ENCODE data around the gene PTRHD1.

PTRHD1 gene

DNA sequence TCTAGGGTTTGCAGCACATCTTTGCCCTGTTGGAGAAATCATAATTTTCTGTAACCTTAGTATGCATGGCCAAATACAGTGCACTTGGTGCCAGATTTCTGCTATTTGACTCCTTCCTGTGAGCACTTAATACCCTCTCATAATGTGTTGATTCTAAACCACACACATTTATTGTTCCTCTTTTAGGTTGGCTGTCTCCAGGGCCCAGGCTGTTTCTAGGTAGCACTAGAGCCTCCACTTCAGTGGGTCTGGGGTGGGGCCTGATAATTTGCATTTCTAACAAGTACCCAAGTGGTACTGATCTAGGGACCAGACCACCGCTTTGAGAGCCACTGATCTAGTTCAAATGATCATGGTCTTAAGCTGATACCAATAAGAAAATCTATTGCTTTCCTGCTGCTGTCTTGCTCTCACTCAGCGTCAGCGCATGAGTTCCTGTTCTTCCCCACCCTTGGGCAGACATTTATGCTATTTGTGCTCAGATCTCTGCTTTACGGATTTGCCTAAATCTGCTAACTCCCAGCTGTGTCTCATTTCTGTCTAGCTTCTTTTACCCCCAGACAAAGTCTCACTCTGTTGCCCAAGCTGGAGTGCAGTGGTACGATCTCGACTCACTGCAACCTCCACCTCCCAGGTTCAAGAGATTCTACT, 7.4 kb downstream of the PTRHD1 start:
- peaks cover 0 to 3% (median 0%) of the 10 kb centered on the region in 5 donors for H3K27me3 ChIP-seq (ENCODE audit: control insufficient read depth in 5 of 5, insufficient read depth in 4 of 5, low read length in 5 of 5)
- peaks cover 0 to 7% (median 5%) of the 10 kb centered on the region in 5 donors for H3K36me3 ChIP-seq (ENCODE audit: control insufficient read depth in 5 of 5, insufficient read depth in 5 of 5, low read length in 5 of 5)
- H3K9ac ChIP-seq (ENCODE audit: low read length in 5 of 5) = no peak overlapping the region
- no peaks in the 10 kb centered on the region for H3K9me3 ChIP-seq (ENCODE audit: control insufficient read depth in 5 of 5, low read length in 5 of 5)
- no peak overlapping the region for H3K27ac ChIP-seq (ENCODE audit: low read depth, low read length)
- H3K4me1 ChIP-seq (ENCODE audit: control insufficient read depth in 5 of 5, insufficient read depth in 5 of 5, low read length in 5 of 5) = peaks cover 0 to 5% (median 0%) of the 10 kb centered on the region in 5 donors
- H3K4me3 ChIP-seq (ENCODE audit: low read depth in 1 of 5, low read length in 5 of 5) = no peak overlapping the region

- no peaks in the 10 kb centered on the region for H3K36me3 ChIP-seq (ENCODE audit: control insufficient read depth in 5 of 5, insufficient read depth in 5 of 5, low read length in 5 of 5)
- no peak overlapping the region for H3K27ac ChIP-seq (ENCODE audit: low read depth, low read length)
- no peak overlapping the region for H3K4me3 ChIP-seq (ENCODE audit: low read depth in 1 of 5, low read length in 5 of 5)
- no peaks in the 10 kb centered on the region for H3K9me3 ChIP-seq (ENCODE audit: control insufficient read depth in 5 of 5, low read length in 5 of 5)
- peaks cover 0 to 5% (median 3%) of the 10 kb centered on the region in 5 donors for H3K4me1 ChIP-seq (ENCODE audit: control insufficient read depth in 5 of 5, insufficient read depth in 5 of 5, low read length in 5 of 5)
- H3K9ac ChIP-seq (ENCODE audit: low read length in 5 of 5) = no peak overlapping the region
- peaks cover 0 to 3% (median 0%) of the 10 kb centered on the region in 5 donors for H3K27me3 ChIP-seq (ENCODE audit: control insufficient read depth in 5 of 5, insufficient read depth in 4 of 5, low read length in 5 of 5)
Measured at GRCh38 chr2:24783641-24784040, 9.6 kb downstream of the PTRHD1 start.

DNA sequence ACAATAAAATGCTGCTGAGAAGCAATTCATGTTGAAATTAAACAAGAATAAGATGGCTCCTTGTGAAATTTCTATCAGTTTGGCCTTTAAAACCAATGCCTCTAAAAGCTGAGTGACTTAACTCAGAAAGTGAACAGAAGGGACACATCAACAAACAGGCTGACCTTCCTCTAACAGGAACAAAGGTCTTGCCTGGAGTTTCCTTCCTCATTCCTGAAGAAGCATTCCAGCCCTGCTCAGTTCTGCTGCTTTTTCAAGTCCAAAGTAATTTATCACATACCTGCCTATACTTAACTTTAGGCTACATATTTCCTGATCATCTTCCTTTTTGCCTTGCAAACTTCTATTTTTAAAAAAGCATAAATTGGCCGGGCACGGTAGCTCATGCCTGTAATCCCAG, 14.1 kb downstream of the PTRHD1 start:
- H3K4me1 ChIP-seq (ENCODE audit: control insufficient read depth in 5 of 5, insufficient read depth in 5 of 5, low read length in 5 of 5) = peaks cover 0 to 5% (median 0%) of the 10 kb centered on the region in 5 donors
- H3K27ac ChIP-seq (ENCODE audit: low read depth, low read length) = no peak overlapping the region
- H3K4me3 ChIP-seq (ENCODE audit: low read depth in 1 of 5, low read length in 5 of 5) = no peak overlapping the region
- peaks cover 0 to 3% (median 0%) of the 10 kb centered on the region in 5 donors for H3K27me3 ChIP-seq (ENCODE audit: control insufficient read depth in 5 of 5, insufficient read depth in 4 of 5, low read length in 5 of 5)
- H3K9me3 ChIP-seq (ENCODE audit: control insufficient read depth in 5 of 5, low read length in 5 of 5) = no peaks in the 10 kb centered on the region
- H3K36me3 ChIP-seq (ENCODE audit: control insufficient read depth in 5 of 5, insufficient read depth in 5 of 5, low read length in 5 of 5) = no peaks in the 10 kb centered on the region
- no peak overlapping the region for H3K9ac ChIP-seq (ENCODE audit: low read length in 5 of 5)

GRCh38 chr2:24774373-24774772, 18.8 kb downstream of the PTRHD1 start:
- H3K9ac ChIP-seq (ENCODE audit: low read length in 5 of 5) = no peak overlapping the region
- H3K4me3 ChIP-seq (ENCODE audit: low read depth in 1 of 5, low read length in 5 of 5) = no peak overlapping the region
- H3K4me1 ChIP-seq (ENCODE audit: control insufficient read depth in 5 of 5, insufficient read depth in 5 of 5, low read length in 5 of 5) = peaks cover 0 to 5% (median 0%) of the 10 kb centered on the region in 5 donors
- no peaks in the 10 kb centered on the region for H3K9me3 ChIP-seq (ENCODE audit: control insufficient read depth in 5 of 5, low read length in 5 of 5)
- H3K36me3 ChIP-seq (ENCODE audit: control insufficient read depth in 5 of 5, insufficient read depth in 5 of 5, low read length in 5 of 5) = peaks cover 4 to 9% (median 8%) of the 10 kb centered on the region in 5 donors
- H3K27me3 ChIP-seq (ENCODE audit: control insufficient read depth in 5 of 5, insufficient read depth in 4 of 5, low read length in 5 of 5) = no peaks in the 10 kb centered on the region
- H3K27ac ChIP-seq (ENCODE audit: low read depth, low read length) = no peak overlapping the region

- Histone ChIP-seq H3K9me3 (ENCODE audit: control insufficient read depth in 5 of 5, low read length in 5 of 5) (no peaks in the 10 kb centered on the region), H3K27ac (ENCODE audit: low read depth, low read length) (no peak overlapping the region), H3K9ac (ENCODE audit: low read length in 5 of 5) (no peak overlapping the region), H3K4me1 (ENCODE audit: control insufficient read depth in 5 of 5, insufficient read depth in 5 of 5, low read length in 5 of 5) (peaks cover 0 to 4% (median 4%) of the 10 kb centered on the region in 5 donors), H3K4me3 (ENCODE audit: low read depth in 1 of 5, low read length in 5 of 5) (no peak overlapping the region), H3K27me3 (ENCODE audit: control insufficient read depth in 5 of 5, insufficient read depth in 4 of 5, low read length in 5 of 5) (no peaks in the 10 kb centered on the region), H3K36me3 (ENCODE audit: control insufficient read depth in 5 of 5, insufficient read depth in 5 of 5, low read length in 5 of 5) (peaks cover 8 to 14% (median 9%) of the 10 kb centered on the region in 5 donors)
Measured at GRCh38 chr2:24771764-24772586, 21.2 kb downstream of the PTRHD1 start.

DNA sequence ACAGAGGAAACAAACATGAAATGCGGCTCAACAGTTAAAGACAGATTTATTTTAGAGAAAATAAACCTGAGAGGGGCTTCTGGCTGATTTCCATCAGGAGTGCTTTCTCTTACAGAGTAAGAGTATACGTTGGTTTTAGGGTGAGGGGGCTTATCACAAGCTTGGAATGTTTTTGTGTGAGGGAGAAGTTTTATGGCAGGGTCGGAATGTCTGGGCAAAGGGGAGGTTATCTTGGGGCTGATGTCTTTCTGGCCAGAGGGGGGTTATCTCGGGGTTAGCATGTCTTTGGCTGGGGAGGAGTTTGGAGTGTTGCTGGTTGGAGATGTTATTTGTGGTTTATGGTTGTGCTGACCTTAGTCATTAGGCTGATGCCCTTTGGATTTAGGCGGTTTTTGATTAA, 22.1 kb downstream of the PTRHD1 start:
- Histone ChIP-seq H3K27ac (ENCODE audit: low read depth, low read length) (no peak overlapping the region), H3K4me1 (ENCODE audit: control insufficient read depth in 5 of 5, insufficient read depth in 5 of 5, low read length in 5 of 5) (peaks cover 0 to 4% (median 4%) of the 10 kb centered on the region in 5 donors), H3K9me3 (ENCODE audit: control insufficient read depth in 5 of 5, low read length in 5 of 5) (no peaks in the 10 kb centered on the region), H3K4me3 (ENCODE audit: low read depth in 1 of 5, low read length in 5 of 5) (no peak overlapping the region), H3K9ac (ENCODE audit: low read length in 5 of 5) (no peak overlapping the region), H3K27me3 (ENCODE audit: control insufficient read depth in 5 of 5, insufficient read depth in 4 of 5, low read length in 5 of 5) (no peaks in the 10 kb centered on the region), H3K36me3 (ENCODE audit: control insufficient read depth in 5 of 5, insufficient read depth in 5 of 5, low read length in 5 of 5) (peaks cover 8 to 16% (median 10%) of the 10 kb centered on the region in 5 donors)

- Histone ChIP-seq H3K9ac (ENCODE audit: low read length in 5 of 5) (no peak overlapping the region), H3K27ac (ENCODE audit: low read depth, low read length) (no peak overlapping the region), H3K36me3 (ENCODE audit: control insufficient read depth in 5 of 5, insufficient read depth in 5 of 5, low read length in 5 of 5) (peaks cover 13 to 30% (median 20%) of the 10 kb centered on the region in 5 donors), H3K4me1 (ENCODE audit: control insufficient read depth in 5 of 5, insufficient read depth in 5 of 5, low read length in 5 of 5) (peaks cover 0 to 7% (median 4%) of the 10 kb centered on the region in 5 donors), H3K4me3 (ENCODE audit: low read depth in 1 of 5, low read length in 5 of 5) (no peak overlapping the region), H3K9me3 (ENCODE audit: control insufficient read depth in 5 of 5, low read length in 5 of 5) (no peaks in the 10 kb centered on the region), H3K27me3 (ENCODE audit: control insufficient read depth in 5 of 5, insufficient read depth in 4 of 5, low read length in 5 of 5) (no peaks in the 10 kb centered on the region)
Measured at GRCh38 chr2:24768601-24769000, 24.6 kb downstream of the PTRHD1 start.

DNA sequence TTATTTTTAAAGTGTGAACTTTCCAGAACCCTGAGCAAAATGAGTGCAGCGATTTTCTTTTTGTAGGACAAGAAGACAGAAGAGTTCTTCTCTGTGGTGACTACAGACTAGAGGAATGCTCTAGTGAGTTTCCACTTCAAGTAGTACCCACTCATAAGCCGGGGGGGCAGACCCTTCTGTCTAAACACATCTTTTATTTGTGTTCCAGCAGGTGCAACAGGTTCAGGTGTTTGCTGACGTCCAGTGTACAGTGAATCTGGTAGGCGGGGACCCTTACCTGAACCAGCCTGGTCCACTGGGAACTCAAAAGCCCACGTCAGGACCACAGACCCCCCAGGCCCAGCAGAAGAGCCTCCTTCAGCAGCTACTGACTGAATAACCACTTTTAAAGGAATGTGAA, 25.2 kb downstream of the PTRHD1 start:
- no peak overlapping the region for H3K4me3 ChIP-seq (ENCODE audit: low read depth in 1 of 5, low read length in 5 of 5)
- no peaks in the 10 kb centered on the region for H3K27me3 ChIP-seq (ENCODE audit: control insufficient read depth in 5 of 5, insufficient read depth in 4 of 5, low read length in 5 of 5)
- peaks cover 13 to 32% (median 21%) of the 10 kb centered on the region in 5 donors for H3K36me3 ChIP-seq (ENCODE audit: control insufficient read depth in 5 of 5, insufficient read depth in 5 of 5, low read length in 5 of 5)
- H3K9ac ChIP-seq (ENCODE audit: low read length in 5 of 5) = no peak overlapping the region
- H3K4me1 ChIP-seq (ENCODE audit: control insufficient read depth in 5 of 5, insufficient read depth in 5 of 5, low read length in 5 of 5) = peaks cover 0 to 7% (median 4%) of the 10 kb centered on the region in 5 donors
- no peaks in the 10 kb centered on the region for H3K9me3 ChIP-seq (ENCODE audit: control insufficient read depth in 5 of 5, low read length in 5 of 5)
- H3K27ac ChIP-seq (ENCODE audit: low read depth, low read length) = no peak overlapping the region

DNA sequence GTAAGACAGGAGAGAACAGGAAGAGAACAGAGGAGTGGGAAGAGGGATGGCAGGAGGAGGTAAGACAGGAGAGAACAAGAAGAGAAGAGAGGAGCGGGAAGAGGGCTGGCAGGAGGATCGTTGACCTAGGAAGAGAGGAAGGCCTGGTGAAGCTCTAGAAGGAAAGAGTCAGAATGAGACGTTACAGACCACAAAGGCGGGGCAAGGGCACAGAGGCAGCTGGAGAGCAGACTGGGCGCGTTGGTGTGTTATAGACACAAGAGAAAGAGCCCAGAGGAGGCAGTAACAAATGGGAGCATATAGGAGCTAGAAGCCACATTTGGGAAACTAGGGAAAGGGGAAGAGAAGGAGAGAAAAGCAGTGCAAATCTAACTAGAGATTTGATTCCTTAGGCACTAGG, 26.6 kb downstream of the PTRHD1 start:
- peaks cover 22 to 45% (median 35%) of the 10 kb centered on the region in 5 donors for H3K36me3 ChIP-seq (ENCODE audit: control insufficient read depth in 5 of 5, insufficient read depth in 5 of 5, low read length in 5 of 5)
- H3K9ac ChIP-seq (ENCODE audit: low read length in 5 of 5) = no peak overlapping the region
- peaks cover 0 to 7% (median 4%) of the 10 kb centered on the region in 5 donors for H3K4me1 ChIP-seq (ENCODE audit: control insufficient read depth in 5 of 5, insufficient read depth in 5 of 5, low read length in 5 of 5)
- no peak overlapping the region for H3K4me3 ChIP-seq (ENCODE audit: low read depth in 1 of 5, low read length in 5 of 5)
- H3K27ac ChIP-seq (ENCODE audit: low read depth, low read length) = no peak overlapping the region
- no peaks in the 10 kb centered on the region for H3K9me3 ChIP-seq (ENCODE audit: control insufficient read depth in 5 of 5, low read length in 5 of 5)
- no peaks in the 10 kb centered on the region for H3K27me3 ChIP-seq (ENCODE audit: control insufficient read depth in 5 of 5, insufficient read depth in 4 of 5, low read length in 5 of 5)

GRCh38 chr2:24763843-24764242, 29.3 kb downstream of the PTRHD1 start:
- no peak overlapping the region for H3K27ac ChIP-seq (ENCODE audit: low read depth, low read length)
- no peaks in the 10 kb centered on the region for H3K27me3 ChIP-seq (ENCODE audit: control insufficient read depth in 5 of 5, insufficient read depth in 4 of 5, low read length in 5 of 5)
- H3K4me1 ChIP-seq (ENCODE audit: control insufficient read depth in 5 of 5, insufficient read depth in 5 of 5, low read length in 5 of 5) = peaks cover 0 to 7% (median 4%) of the 10 kb centered on the region in 5 donors
- no peak overlapping the region for H3K4me3 ChIP-seq (ENCODE audit: low read depth in 1 of 5, low read length in 5 of 5)
- no peaks in the 10 kb centered on the region for H3K9me3 ChIP-seq (ENCODE audit: control insufficient read depth in 5 of 5, low read length in 5 of 5)
- H3K36me3 ChIP-seq (ENCODE audit: control insufficient read depth in 5 of 5, insufficient read depth in 5 of 5, low read length in 5 of 5) = peaks cover 21 to 45% (median 34%) of the 10 kb centered on the region in 5 donors
- no peak overlapping the region for H3K9ac ChIP-seq (ENCODE audit: low read length in 5 of 5)

Measured in subcutaneous abdominal adipose tissue (tissue), 5 donors.